ENCODE results near the gene CNOT8.

- TF ChIP-seq CTCF (IDR thresholded peaks at IDR 0.05), result no peak
- TF ChIP-seq EP300 (IDR thresholded peaks at IDR 0.05), result no peak
Observed at GRCh38 chr5:154868702-154869101, 10.3 kb downstream of the CNOT8 start.
